GM18526 (cell line): ENCODE results near the gene TIMM17B.

Source experiments
- POLR2A ChIP-seq: IDR thresholded peaks from 3 replicates; pipeline ENCODE4 v1.6.1; 2011; ENCODE audit not compliant: insufficient read length; ENCODE audit errors: extremely low read depth

The TIMM17B gene

DNA sequence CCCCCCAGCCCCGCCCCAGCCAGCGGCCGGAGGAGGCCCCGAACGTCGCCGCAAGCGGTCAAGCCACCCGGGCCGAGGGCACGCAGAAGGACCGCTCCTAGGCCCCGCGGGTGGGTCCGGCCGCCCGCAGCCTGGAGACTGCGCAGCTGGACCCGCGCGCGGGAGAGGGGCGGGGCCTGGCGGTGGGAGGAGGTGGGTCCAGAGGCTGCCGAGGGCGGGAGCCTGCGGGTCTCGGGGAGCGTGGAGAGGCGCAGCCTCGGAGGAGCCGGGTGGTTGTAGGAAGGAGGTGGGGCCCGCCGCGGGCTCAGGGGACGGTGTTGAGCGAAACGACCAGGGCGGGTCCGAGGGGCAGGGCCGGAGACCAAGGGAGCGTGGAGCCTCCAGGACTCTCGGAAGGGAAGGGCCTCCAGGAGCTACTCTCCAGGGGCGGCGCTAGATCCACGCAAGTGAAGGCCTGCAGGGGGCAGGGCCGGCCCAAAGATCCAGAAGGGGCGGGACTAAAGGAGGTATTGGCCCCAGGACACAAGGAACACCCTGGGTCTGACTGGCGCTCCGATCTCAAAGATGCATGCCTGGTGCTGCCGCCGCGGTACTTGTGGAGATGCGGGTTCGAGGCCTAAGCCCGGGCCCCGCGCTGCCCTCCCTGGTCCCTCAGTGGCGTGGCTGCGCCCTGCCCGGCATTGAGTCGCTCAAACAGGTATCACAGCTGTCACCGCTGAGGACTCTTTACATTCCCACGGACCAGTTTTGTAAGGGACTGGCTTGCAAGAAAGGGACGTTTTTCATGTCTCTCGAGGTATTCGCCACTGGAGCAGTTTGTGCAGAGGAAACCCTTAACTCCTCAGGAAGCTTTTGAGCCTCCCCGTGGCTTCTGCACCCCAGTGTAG is 5.9 kb downstream of the TIMM17B start:
- TF ChIP-seq POLR2A: peak; percentile 28

DNA sequence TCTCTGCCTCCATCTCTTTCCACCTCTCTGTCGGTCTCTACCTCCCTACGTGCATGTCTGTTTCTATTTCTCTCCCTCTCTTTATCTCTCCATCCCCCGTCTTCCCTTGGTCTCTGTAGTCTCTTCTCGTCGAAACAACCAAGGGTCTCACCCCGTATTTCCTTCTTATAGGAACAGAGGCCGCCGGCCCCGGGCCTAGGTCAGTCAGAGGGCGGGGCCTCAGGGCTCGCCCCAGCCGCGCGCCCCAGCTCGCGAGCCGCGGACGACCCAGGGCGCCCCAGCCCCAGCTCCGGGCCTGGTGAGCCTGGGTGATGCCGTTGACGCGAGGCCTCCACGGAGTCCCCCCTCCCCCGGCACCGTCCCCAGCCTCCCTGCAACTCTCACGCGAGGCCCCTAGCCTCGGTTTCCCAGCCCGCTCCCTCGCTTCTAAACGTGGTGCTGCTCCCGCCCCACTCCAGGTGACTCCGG is 6.6 kb downstream of the TIMM17B start:
- no peak for TF ChIP-seq POLR2A

DNA sequence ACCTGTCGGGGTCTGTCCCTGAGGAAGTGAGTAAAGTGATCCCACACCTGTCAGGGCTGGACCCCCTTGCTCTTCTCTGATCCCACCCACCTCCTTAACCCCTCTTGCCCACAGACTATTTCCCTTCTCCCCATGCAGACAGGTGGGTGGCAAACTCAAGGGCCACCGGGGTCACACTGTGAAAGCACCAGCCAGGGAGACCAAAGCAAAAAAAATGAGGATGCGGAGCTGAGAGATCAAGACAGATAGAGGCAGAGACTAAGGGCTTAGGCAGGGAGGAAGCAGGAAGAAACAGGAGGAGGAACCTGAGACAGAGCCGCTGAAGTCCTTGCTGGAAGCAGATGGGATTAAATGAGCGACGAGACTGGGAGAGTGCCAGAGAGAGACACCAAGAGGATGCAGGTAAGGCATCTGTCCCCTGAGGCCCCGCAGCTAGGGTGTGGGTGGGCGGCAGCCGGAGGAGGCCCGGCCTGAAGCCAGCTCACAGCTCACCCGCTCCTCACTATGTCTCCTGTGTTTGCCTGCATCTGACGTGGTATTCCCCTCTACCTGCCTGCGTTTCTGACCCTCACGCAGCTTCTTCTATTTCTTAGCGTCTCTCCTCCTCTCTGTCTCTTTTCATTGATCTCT is 7.2 kb downstream of the TIMM17B start:
- TF ChIP-seq POLR2A: no peak

DNA sequence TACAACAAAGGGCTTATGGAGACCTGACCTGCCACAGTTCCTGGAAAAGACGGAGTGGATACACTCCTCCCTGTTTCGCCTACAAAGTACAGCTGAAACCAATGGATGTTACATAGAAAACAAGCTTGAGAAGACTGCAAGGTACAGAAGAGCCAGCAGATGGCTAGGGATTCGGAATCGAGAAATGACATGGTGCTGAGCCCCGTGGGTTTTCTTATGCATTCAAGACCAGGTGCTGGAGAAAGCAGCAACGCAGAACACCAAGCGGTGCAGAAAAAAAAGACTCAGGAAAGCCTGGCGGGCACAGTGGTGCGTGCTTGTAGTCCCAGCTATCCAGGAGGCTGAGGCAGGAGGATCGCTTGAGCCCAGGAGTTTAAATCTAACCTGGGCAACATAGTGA is 13.8 kb downstream of the TIMM17B start:
- TF ChIP-seq POLR2A: no peak

DNA sequence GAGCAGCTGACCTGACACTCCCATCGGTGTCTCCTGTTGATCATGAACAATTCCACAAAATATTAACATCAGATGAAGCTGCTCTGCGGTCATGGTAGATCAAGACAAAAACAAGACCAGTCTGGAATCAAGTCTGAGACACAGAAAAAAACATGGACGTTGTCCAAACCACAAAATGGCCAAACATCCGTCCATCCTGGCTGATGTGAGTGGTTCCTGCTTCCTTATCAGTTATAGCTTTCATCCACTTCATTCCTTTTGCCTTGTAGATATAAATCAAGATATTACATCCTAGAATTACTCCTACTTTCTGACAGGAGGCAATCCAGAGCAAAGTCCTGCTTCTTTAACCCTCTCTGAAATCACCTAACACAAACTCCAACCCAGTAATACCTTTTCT is 33.4 kb downstream of the TIMM17B start:
- TF ChIP-seq POLR2A: no peak

DNA sequence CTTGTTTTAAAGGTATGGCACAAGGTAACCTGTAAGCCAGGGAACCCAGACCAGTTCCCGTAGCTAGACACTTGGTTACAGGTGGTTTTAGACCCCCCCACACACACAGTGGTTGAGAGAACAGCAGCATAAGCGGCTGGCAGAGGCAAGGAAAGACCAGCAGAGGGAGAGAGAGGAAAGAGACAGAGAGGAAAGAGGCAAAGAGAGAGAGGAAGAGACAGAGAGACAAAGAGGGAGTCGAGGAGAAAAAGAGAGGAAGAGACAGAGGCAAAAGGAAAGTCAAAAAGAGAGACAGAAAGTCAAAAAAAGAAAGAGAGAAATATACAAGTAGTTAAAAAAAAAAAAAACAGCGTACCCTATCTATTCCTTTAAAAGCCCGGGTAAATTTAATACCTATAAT is 42.7 kb downstream of the TIMM17B start:
- no peak for TF ChIP-seq POLR2A

DNA sequence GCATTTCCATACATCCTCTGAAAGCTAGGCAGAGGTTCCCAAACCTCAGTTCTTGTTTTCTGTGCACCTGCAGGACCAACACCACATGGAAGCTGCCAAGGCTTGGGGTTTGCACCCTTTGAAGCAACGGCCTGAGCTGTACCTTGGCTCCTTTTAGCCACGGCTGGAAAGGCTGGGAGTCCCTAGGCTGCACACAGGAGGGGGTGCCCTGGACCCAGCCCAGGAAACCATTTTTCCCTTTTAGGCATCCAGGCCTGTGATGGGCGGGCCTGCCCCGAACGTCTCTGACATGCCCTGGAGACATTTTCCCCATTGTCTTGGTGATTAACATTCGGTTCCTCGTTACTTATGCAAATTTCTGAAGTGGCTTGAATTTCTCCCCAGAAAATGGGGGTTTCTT is 44.7 kb downstream of the TIMM17B start:
- no peak for TF ChIP-seq POLR2A

DNA sequence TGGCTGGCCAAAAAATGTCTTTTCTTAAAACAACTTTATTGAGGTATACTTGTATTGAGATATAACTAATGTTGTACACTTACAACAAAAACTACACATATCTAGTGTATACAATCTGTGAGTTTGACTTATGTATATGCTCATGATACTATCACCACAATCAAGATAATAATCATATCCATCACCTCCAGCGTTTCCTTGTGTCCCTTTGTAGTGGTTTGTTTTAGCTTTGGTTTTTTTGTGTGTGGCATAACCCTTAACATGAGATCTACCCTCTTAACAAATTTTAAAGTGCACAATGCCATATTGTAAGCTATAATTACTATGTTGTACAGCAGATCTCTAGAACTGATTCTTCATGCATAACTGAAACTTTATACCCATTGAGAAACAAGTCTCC is 48.7 kb downstream of the TIMM17B start:
- TF ChIP-seq POLR2A: no peak
